Measurements from ENCODE around the gene CYP8B1. TPM values are rescaled to one million over a fixed set of nuclear protein-coding genes. Genes with fewer than 3 reads are reported as not detected.

CYP8B1 gene
- total and polyA plus RNA-seq, 2 of the 8 experiments (the other 6 are each of a cell fraction or from before 2014, with no cell fraction given) = not detected

GRCh38 chr3:42826141-42826540, 49.5 kb downstream of the CYP8B1 start:
- Histone ChIP-seq H2AK5ac (ENCODE audit: low read depth, low read length) (no peak overlapping the region), H3K27me3 (replicated peaks in 1 of 4; ENCODE audit: control insufficient read depth in 3 of 4, extremely low read depth in 1 of 4, insufficient read depth in 3 of 4, low read length in 3 of 4) (no peaks in the 10 kb centered on the region), H4K8ac (ENCODE audit: extremely low read depth, insufficient read depth, low read length) (no peak overlapping the region), H3K18ac (ENCODE audit: extremely low read depth, low read length) (no peak overlapping the region), H2BK12ac (ENCODE audit: low read depth, low read length) (no peak overlapping the region), H3K79me2 (ENCODE audit: control insufficient read depth in 1 of 2, insufficient read depth in 2 of 2, low read length in 2 of 2) (no peaks in the 10 kb centered on the region), H3K9ac (replicated peaks in 1 of 4; ENCODE audit: extremely low read depth in 1 of 4, low read depth in 3 of 4, low read length in 3 of 4) (no peak overlapping the region), H2BK20ac (ENCODE audit: low read length) (no peak overlapping the region), H2BK5ac (ENCODE audit: low read depth, low read length) (no peak overlapping the region), H4K5ac (ENCODE audit: insufficient read length, low read depth, low read length) (no peak overlapping the region), H3K4me1 (replicated peaks in 1 of 4; ENCODE audit: control insufficient read depth in 3 of 4, insufficient read depth in 4 of 4, low read length in 3 of 4) (peaks cover 0 to 3% (median 2%) of the 10 kb centered on the region in 4 experiments; a peak in 2 of 7 replicates), H4K20me1 (replicated peaks in 1 of 2; ENCODE audit: control insufficient read depth in 1 of 2, insufficient read depth in 2 of 2, low read length in 2 of 2) (no peaks in the 10 kb centered on the region), H3K4ac (replicated peaks; ENCODE audit: insufficient read length, low read depth, low read length) (no peak overlapping the region), H2BK15ac (ENCODE audit: low read length) (no peak overlapping the region), H2AFZ (ENCODE audit: low read length) (no peak overlapping the region), H3K23ac (ENCODE audit: insufficient read length) (no peak overlapping the region), H3K79me1 (ENCODE audit: low read depth, low read length) (no peaks in the 10 kb centered on the region), H3K56ac (replicated peaks; ENCODE audit: insufficient read length, low read depth, low read length) (no peak overlapping the region), H3K14ac (ENCODE audit: insufficient read length) (no peak overlapping the region), H3K27ac (ENCODE audit: low read depth, low read length) (no peak overlapping the region), H3K9me3 (ENCODE audit: insufficient read depth in 2 of 2, low read depth in 1 of 2, low read length in 1 of 2) (no peaks in the 10 kb centered on the region), H4K91ac (replicated peaks; ENCODE audit: insufficient read length, low read length) (no peak overlapping the region), H3K36me3 (ENCODE audit: control insufficient read depth in 2 of 4, insufficient read depth in 4 of 4, low read length in 3 of 4) (no peaks in the 10 kb centered on the region), H3K23me2 (ENCODE audit: low read depth, low read length) (no peaks in the 10 kb centered on the region), H3K4me2 (ENCODE audit: insufficient read depth in 1 of 2, low read depth in 2 of 2, low read length in 2 of 2) (no peak overlapping the region), H2BK120ac (replicated peaks; ENCODE audit: low read depth, low read length) (no peak overlapping the region), H3K4me3 (ENCODE audit: extremely low read depth in 1 of 4, insufficient read depth in 2 of 4, low read depth in 3 of 4, low read length in 4 of 4) (no peak overlapping the region)
- ChIA-PET POLR2A (ENCODE audit: partially characterized antibody) (no interaction called here), CTCF (ENCODE audit: partially characterized antibody) (interaction anchor here (0.9 kb wide), 1 partner anchor 47 kb away, joined by 3 read pairs; no protein-coding TSS in a partner anchor)
- FAIRE-seq (no peak), DNase-seq (ENCODE audit: low read depth in 1 of 2, low spot score in 2 of 2) (no peak)
- TF ChIP-seq SAP30 (IDR thresholded peaks at IDR 0.05; ENCODE audit: insufficient read depth, insufficient replicate concordance, low read length) = no peak
- TF ChIP-seq KDM1A (IDR thresholded peaks at IDR 0.05; ENCODE audit: borderline replicate concordance, low read length) = no peak
- TF ChIP-seq SIN3A (conservative IDR thresholded peaks at IDR 0.05 in 1 of 2, IDR thresholded peaks at IDR 0.05 in 1 of 2; ENCODE audit: low read depth in 1 of 2, low read length in 2 of 2) = no peak
- TF ChIP-seq SP1 (IDR thresholded peaks at IDR 0.05; ENCODE audit: low read depth, low read length) = no peak
- no peak for TF ChIP-seq NRF1 (IDR thresholded peaks at IDR 0.05; ENCODE audit: low read depth, low read length)
- TF ChIP-seq HDAC6 (IDR thresholded peaks at IDR 0.05; ENCODE audit: low read depth, low read length) = no peak
- no peak for TF ChIP-seq TEAD4 (IDR thresholded peaks at IDR 0.05; ENCODE audit: low read depth, low read length)
- TF ChIP-seq PHF8 (conservative IDR thresholded peaks at IDR 0.05; ENCODE audit: low read depth, low read length) = no peak

All from H1 (cell line).